ENCODE data around the gene SEL1L2. TPM values are rescaled to one million over a fixed set of nuclear protein-coding genes. Genes with fewer than 3 reads are reported as not detected.

Gene SEL1L2
- total and polyA plus RNA-seq, 9 of the 15 experiments (the other 6 are each of a cell fraction or from before 2014, with no cell fraction given) = not detected

DNA sequence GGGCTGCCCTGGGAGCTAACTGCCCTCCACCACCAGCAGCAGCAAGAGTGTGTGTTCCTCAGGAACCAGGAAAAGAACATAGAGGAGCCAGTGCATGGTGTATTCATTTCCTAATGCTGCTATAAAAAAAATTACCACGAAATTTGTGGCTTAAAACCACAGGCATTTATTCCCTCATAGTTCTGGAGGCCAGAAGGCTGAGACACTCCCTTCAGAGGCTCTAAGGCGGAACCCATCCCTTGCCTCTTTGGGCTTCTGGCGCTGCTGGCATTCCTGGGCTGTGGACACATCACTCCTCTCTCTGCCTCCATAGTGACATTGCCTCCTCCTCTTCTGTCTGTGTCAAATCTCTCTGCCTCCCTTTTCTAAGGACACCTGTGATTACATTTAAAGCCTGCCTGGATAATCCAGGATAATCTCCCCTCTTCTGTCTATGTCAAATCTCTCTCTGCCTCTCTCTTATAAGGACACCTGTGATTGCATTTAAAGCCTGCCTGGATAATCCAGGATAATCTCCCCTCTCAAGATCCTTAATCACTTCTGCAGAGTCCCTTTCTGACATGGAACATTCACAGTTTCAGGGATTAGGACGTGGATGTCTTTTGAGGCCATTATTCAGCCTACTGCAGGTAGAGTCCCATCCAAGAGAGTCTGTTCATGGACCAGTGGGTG, 150.9 kb downstream of the SEL1L2 start:
- Histone ChIP-seq H3K9ac (ENCODE audit: insufficient read depth in 1 of 2, low read depth in 2 of 2, low read length in 2 of 2) (no peak overlapping the region), H3K27ac (ENCODE audit: extremely low read depth, low read depth, low read length) (no peak overlapping the region), H3K79me2 (ENCODE audit: control insufficient read depth, insufficient read depth, low read length) (no peaks in the 10 kb centered on the region), H3K27me3 (ENCODE audit: control insufficient read depth in 2 of 2, insufficient read depth in 2 of 2, low read length in 2 of 2) (peaks cover 0 to 5% of the 10 kb centered on the region in 2 experiments; a peak in 2 of 5 replicates), H4K20me1 (replicated peaks; ENCODE audit: control insufficient read depth, insufficient read depth, low read length) (no peaks in the 10 kb centered on the region), H3K4me1 (replicated peaks in 1 of 2; ENCODE audit: control insufficient read depth in 2 of 2, insufficient read depth in 2 of 2, low read length in 2 of 2) (no peaks in the 10 kb centered on the region), H3K4me3 (no peak overlapping the region), H2AFZ (ENCODE audit: low read depth, low read length) (no peak overlapping the region), H3K9me3 (replicated peaks; ENCODE audit: control insufficient read depth, insufficient read depth, low read depth, low read length) (no peaks in the 10 kb centered on the region), H3K4me2 (ENCODE audit: insufficient read depth, low read length) (no peak overlapping the region), H3K9me1 (ENCODE audit: control insufficient read depth, insufficient read depth, low read length) (no peaks in the 10 kb centered on the region), H3K36me3 (ENCODE audit: control insufficient read depth, insufficient read depth, low read length) (no peaks in the 10 kb centered on the region)
- intact Hi-C loops (cut with micrococcal nuclease) = no loop called here
- ChIA-PET POLR2A (no interaction called here), CTCF (ENCODE audit: low intra/inter-chr PET ratio) (no interaction called here)
- no peak for FAIRE-seq
- TF ChIP-seq ZEB2 (IDR thresholded peaks at IDR 0.05) (no peak), ARID1B (IDR thresholded peaks at IDR 0.05) (no peak), FIP1L1 (IDR thresholded peaks at IDR 0.05; ENCODE audit: low read depth, low read length, poor library complexity, severe bottlenecking) (no peak), SNIP1 (IDR thresholded peaks at IDR 0.05; ENCODE audit: low read depth) (no peak), FOXM1 (IDR thresholded peaks at IDR 0.05; ENCODE audit: low read depth) (no peak), FOXM1 (CRISPR knock-in tag; IDR thresholded peaks at IDR 0.05; ENCODE audit: low read depth) (no peak), CBFA2T3 (IDR thresholded peaks at IDR 0.05) (no peak), HMG20A (CRISPR knock-in tag; conservative IDR thresholded peaks at IDR 0.05) (no peak), TBP (optimal IDR thresholded peaks at IDR 0.05; ENCODE audit: low read depth, low read length) (no peak), PYGO2 (tag; IDR thresholded peaks at IDR 0.05) (no peak), HDGF (IDR thresholded peaks at IDR 0.05) (no peak), HMG20B (CRISPR knock-in tag; IDR thresholded peaks at IDR 0.05) (no peak), HMGN3 (IDR thresholded peaks at IDR 0.05; ENCODE audit: borderline replicate concordance, extremely low read depth, insufficient read length, low read depth, low read length) (no peak), HDAC3 (IDR thresholded peaks at IDR 0.05; ENCODE audit: borderline replicate concordance, partially characterized antibody) (no peak), NR0B1 (IDR thresholded peaks at IDR 0.05; ENCODE audit: partially characterized antibody) (no peak)
- TF ChIP-seq, protein P1, sequence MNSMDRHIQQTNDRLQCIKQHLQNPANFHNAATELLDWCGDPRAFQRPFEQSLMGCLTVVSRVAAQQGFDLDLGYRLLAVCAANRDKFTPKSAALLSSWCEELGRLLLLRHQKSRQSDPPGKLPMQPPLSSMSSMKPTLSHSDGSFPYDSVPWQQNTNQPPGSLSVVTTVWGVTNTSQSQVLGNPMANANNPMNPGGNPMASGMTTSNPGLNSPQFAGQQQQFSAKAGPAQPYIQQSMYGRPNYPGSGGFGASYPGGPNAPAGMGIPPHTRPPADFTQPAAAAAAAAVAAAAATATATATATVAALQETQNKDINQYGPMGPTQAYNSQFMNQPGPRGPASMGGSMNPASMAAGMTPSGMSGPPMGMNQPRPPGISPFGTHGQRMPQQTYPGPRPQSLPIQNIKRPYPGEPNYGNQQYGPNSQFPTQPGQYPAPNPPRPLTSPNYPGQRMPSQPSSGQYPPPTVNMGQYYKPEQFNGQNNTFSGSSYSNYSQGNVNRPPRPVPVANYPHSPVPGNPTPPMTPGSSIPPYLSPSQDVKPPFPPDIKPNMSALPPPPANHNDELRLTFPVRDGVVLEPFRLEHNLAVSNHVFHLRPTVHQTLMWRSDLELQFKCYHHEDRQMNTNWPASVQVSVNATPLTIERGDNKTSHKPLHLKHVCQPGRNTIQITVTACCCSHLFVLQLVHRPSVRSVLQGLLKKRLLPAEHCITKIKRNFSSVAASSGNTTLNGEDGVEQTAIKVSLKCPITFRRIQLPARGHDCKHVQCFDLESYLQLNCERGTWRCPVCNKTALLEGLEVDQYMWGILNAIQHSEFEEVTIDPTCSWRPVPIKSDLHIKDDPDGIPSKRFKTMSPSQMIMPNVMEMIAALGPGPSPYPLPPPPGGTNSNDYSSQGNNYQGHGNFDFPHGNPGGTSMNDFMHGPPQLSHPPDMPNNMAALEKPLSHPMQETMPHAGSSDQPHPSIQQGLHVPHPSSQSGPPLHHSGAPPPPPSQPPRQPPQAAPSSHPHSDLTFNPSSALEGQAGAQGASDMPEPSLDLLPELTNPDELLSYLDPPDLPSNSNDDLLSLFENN (IDR thresholded peaks at IDR 0.05; ENCODE audit: low read depth in 2 of 2, low read length in 2 of 2) = no peak
- TF ChIP-seq, protein P2, sequence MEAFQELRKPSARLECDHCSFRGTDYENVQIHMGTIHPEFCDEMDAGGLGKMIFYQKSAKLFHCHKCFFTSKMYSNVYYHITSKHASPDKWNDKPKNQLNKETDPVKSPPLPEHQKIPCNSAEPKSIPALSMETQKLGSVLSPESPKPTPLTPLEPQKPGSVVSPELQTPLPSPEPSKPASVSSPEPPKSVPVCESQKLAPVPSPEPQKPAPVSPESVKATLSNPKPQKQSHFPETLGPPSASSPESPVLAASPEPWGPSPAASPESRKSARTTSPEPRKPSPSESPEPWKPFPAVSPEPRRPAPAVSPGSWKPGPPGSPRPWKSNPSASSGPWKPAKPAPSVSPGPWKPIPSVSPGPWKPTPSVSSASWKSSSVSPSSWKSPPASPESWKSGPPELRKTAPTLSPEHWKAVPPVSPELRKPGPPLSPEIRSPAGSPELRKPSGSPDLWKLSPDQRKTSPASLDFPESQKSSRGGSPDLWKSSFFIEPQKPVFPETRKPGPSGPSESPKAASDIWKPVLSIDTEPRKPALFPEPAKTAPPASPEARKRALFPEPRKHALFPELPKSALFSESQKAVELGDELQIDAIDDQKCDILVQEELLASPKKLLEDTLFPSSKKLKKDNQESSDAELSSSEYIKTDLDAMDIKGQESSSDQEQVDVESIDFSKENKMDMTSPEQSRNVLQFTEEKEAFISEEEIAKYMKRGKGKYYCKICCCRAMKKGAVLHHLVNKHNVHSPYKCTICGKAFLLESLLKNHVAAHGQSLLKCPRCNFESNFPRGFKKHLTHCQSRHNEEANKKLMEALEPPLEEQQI (IDR thresholded peaks at IDR 0.05) = no peak
- in situ Hi-C loops (cut with MboI) = no loop called here
- BruUV-seq (replicated peaks) = no TSS peak
- ATAC-seq = no peak
- 0% methylated on average over 4 of the region's 4 CpGs for WGBS (ENCODE audit: insufficient coverage, low coverage, missing lambda C conversion rate)
- no peak for DNase-seq (ENCODE audit: extremely low read depth in 1 of 4, low spot score in 3 of 4)

All from K562 (cell line).